Osteocyte (in vitro differentiated cells): Measurements from ENCODE around the gene CDC27. TPM values are rescaled to one million over a fixed set of nuclear protein-coding genes. Genes with fewer than 3 reads are reported as not detected.

Source experiments
- DNase-seq: peaks from one replicate; pipeline ENCODE4 v3.0.0; 2021; ENCODE audit warnings: mixed read lengths; ENCODE audit not compliant: unreplicated experiment; ENCODE audit errors: extremely low spot score
- H3K27ac Mint-ChIP-seq: one replicate; pipeline ENCODE4 v1.8.0; 2021; ENCODE audit warnings: mild to moderate bottlenecking, mixed read lengths; ENCODE audit not compliant: unreplicated experiment
- H3K27me3 Mint-ChIP-seq: one replicate; pipeline ENCODE4 v1.8.0; 2021; ENCODE audit warnings: mixed read lengths; ENCODE audit not compliant: unreplicated experiment
- H3K36me3 Mint-ChIP-seq: one replicate; pipeline ENCODE4 v1.8.0; 2021; ENCODE audit warnings: mixed read lengths; ENCODE audit not compliant: unreplicated experiment
- H3K4me1 Mint-ChIP-seq: one replicate; pipeline ENCODE4 v1.8.0; 2021; ENCODE audit warnings: mixed read lengths; ENCODE audit not compliant: unreplicated experiment
- H3K4me3 Mint-ChIP-seq: one replicate; pipeline ENCODE4 v1.8.0; 2021; ENCODE audit warnings: mild to moderate bottlenecking, moderate library complexity, mixed read lengths; ENCODE audit not compliant: unreplicated experiment
- H3K9me3 Mint-ChIP-seq: one replicate; pipeline ENCODE4 v1.8.0; 2021; ENCODE audit warnings: mixed read lengths; ENCODE audit not compliant: unreplicated experiment
- total RNA-seq: library from RNA; stranded (reverse); gene quantifications from 2 replicates; pipeline ENCODE4 v1.2.1, GENCODE V29; 2021
- TF ChIP-seq, protein P1 (sequence below): fragments of 200-600 bp; sonication (generic); IDR thresholded peaks from 2 replicates; pipeline ENCODE4 v1.5.0; 2021; ENCODE audit warnings: antibody characterized with exemption, mild to moderate bottlenecking, moderate library complexity

Gene CDC27
- total RNA-seq, 1 donor from 2014 or later: 112 TPM

DNA sequence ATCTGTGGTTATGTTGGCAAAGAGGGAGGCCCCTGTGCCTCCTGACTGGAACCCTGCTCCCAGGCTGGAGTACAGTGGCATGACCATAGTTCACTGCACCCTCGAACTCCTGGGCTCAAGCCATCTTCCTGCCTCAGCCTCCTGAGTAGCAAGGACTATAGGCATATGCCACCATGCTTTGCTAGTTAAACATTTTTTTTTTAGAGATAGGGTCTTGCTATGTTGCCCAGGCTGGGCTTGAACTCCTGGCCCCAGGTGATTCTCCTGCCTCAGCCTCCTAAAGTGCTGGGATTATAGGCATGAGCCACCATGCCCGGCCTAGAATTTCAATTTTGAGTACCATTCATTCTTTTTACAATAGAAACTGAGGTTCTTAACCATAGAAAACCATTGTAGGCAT, 43.4 kb upstream of the CDC27 start:
- H3K4me1 Mint-ChIP-seq: peaks cover 19% of the 10 kb centered on the region
- peak overlapping the region; percentile 56 for H3K27ac Mint-ChIP-seq
- no peaks in the 10 kb centered on the region for H3K9me3 Mint-ChIP-seq
- H3K27me3 Mint-ChIP-seq: peaks cover 2% of the 10 kb centered on the region
- H3K4me3 Mint-ChIP-seq: no peak overlapping the region
- TF ChIP-seq, protein P1, sequence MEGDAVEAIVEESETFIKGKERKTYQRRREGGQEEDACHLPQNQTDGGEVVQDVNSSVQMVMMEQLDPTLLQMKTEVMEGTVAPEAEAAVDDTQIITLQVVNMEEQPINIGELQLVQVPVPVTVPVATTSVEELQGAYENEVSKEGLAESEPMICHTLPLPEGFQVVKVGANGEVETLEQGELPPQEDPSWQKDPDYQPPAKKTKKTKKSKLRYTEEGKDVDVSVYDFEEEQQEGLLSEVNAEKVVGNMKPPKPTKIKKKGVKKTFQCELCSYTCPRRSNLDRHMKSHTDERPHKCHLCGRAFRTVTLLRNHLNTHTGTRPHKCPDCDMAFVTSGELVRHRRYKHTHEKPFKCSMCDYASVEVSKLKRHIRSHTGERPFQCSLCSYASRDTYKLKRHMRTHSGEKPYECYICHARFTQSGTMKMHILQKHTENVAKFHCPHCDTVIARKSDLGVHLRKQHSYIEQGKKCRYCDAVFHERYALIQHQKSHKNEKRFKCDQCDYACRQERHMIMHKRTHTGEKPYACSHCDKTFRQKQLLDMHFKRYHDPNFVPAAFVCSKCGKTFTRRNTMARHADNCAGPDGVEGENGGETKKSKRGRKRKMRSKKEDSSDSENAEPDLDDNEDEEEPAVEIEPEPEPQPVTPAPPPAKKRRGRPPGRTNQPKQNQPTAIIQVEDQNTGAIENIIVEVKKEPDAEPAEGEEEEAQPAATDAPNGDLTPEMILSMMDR: no peak
- no peak for DNase-seq
- no peaks in the 10 kb centered on the region for H3K36me3 Mint-ChIP-seq

DNA sequence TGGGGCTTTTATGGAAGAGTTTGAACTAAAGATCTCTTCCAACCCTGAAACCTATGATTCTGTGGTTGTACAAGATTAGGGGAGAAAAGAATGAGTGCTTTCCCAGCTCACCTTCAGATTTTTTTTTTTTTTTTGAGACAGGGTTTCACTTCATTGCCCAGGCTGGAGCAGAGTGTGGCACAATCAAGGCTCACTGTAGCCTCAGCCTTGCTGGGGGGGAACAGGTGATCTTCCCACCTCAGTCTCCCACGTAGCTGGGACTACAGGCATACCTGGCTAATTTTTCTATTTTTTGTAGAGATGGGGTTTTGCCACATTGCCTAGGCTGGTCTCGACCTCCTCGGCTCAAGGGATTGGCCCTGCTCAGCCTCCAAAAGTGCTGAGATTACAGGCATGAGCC, 42.8 kb upstream of the CDC27 start:
- peaks cover 19% of the 10 kb centered on the region for H3K4me1 Mint-ChIP-seq
- H3K27ac Mint-ChIP-seq: no peak overlapping the region
- H3K9me3 Mint-ChIP-seq: no peaks in the 10 kb centered on the region
- DNase-seq: no peak
- no peaks in the 10 kb centered on the region for H3K36me3 Mint-ChIP-seq
- TF ChIP-seq, protein P1: no peak
- H3K27me3 Mint-ChIP-seq: peaks cover 2% of the 10 kb centered on the region
- no peak overlapping the region for H3K4me3 Mint-ChIP-seq

DNA sequence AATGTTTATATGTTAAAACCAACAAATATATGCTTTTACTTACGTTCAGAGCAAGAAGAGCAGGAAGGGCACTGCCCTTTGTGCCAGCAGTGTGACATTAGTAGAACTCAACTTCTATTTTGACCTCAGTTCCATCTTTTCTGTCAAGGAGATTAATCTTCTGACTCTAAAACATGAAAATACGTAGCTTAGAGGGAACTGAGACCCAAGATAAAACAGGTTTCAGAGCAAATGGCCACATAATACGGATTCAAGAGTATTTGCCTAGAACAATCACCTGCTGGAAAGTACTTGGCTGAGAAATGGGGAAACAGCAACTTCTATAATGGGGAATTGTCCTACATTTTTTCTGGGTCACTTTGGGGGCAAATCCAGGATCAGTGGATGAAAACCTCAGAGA, 42.2 kb upstream of the CDC27 start:
- TF ChIP-seq, protein P1: no peak
- Mint-ChIP-seq H3K27me3 (peaks cover 2% of the 10 kb centered on the region), H3K4me3 (no peak overlapping the region), H3K36me3 (no peaks in the 10 kb centered on the region), H3K9me3 (no peaks in the 10 kb centered on the region), H3K4me1 (peaks cover 19% of the 10 kb centered on the region), H3K27ac (no peak overlapping the region)
- no peak for DNase-seq

DNA sequence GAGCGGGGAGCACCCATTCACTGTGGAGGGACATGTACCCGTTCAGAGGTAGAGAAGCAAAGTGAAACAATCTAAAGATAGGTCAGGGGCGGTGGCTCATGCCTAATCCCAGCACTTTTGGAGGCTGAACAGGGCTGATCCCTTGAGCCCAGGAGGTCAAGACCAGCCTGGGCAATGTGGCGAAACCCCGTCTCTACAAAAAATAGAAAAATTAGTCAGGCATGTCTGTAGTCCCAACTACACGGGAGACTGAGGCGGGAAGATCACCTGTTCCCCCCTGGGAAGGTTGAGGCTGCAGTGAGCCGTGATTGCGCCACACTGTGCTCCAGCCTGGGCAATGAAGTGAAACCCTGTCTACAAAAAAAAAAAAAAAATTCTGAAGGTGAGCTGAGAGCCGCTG, 41.8 kb upstream of the CDC27 start:
- peaks cover 2% of the 10 kb centered on the region for H3K27me3 Mint-ChIP-seq
- TF ChIP-seq, protein P1: no peak
- peaks cover 22% of the 10 kb centered on the region for H3K4me1 Mint-ChIP-seq
- peak overlapping the region; percentile 74 for H3K27ac Mint-ChIP-seq
- DNase-seq: no peak
- H3K9me3 Mint-ChIP-seq: no peaks in the 10 kb centered on the region
- H3K4me3 Mint-ChIP-seq: no peak overlapping the region
- H3K36me3 Mint-ChIP-seq: no peaks in the 10 kb centered on the region

DNA sequence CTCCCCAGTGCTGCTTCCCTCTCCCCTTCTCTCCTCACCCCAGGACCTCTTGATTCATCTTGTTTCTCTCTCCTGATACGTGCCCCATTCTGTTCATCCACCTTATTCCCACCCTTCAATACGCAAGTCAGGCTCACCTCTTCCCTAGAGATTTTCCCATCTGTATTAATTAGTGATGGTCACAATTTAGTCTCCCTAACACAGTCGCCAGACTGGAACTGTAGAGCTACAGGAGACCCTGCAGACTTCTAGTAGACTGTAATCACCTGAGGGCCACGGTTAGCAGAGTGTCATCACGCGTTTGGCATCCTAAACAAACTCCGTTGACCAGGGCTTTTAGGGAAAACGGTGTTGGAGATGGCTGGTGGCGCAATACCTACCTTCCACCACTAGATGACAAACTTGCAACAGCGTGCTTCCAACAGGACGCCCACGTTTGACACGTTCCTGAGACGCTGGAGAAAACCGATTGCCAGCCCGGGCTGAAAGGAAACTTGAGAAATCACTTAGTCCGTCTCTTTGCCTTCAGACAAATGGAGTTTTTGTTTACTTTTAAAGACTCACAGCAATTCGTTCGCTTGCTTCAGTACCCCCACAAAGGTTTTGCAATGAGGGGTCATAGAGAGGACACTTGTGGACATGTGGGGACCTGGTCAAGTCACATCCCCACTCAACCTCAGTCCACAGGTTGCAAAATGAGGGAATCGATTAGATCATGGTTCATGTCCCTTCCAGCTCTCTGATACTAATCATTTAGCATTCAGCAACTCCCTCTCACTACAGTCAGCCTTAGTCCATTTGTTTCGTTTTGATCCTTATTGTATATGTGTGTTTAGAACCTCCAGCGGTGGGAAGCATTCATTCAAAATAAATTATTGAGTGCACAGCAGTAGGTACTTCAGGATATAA, 40.7 kb upstream of the CDC27 start:
- peak overlapping the region; percentile 74 for H3K27ac Mint-ChIP-seq
- H3K27me3 Mint-ChIP-seq: peaks cover 2% of the 10 kb centered on the region
- H3K36me3 Mint-ChIP-seq: no peaks in the 10 kb centered on the region
- peaks cover 32% of the 10 kb centered on the region for H3K4me1 Mint-ChIP-seq
- peak; percentile 93 for DNase-seq
- TF ChIP-seq, protein P1: peak; percentile 98
- H3K4me3 Mint-ChIP-seq: peak overlapping the region; percentile 48
- no peaks in the 10 kb centered on the region for H3K9me3 Mint-ChIP-seq
